Measurements from ENCODE around the gene JOSD2.

JOSD2 gene, protein sequence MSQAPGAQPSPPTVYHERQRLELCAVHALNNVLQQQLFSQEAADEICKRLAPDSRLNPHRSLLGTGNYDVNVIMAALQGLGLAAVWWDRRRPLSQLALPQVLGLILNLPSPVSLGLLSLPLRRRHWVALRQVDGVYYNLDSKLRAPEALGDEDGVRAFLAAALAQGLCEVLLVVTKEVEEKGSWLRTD

GRCh38 chr19:50511069-50511822 lies at the start of gene JOSD2:
TSS of gene JOSD2 (minus strand) at chr19:50511191. CDS start at chr19:50510431, 760 bp downstream.
- H3K4me1 ChIP-seq: peaks cover 41 to 78% (median 70%) of the 10 kb centered on the region in 10 experiments
- H3K4me3 ChIP-seq: peak within 1 kb of the TSS; percentile 55 to 86 (median 66)
- peak within 1 kb of the TSS; percentile 76 to 99 (median 90) for H3K4me2 ChIP-seq
- peaks cover 0 to 2% (median 0%) of the 10 kb centered on the region in 11 experiments; a peak in 2 of 22 replicates for H3K36me3 ChIP-seq
- H3K27me3 ChIP-seq: no peaks in the 10 kb centered on the region
- peak within 1 kb of the TSS; percentile 71 to 91 (median 83) for H3K9ac ChIP-seq
- peak within 1 kb of the TSS; percentile 82 to 93 (median 86) for H3K27ac ChIP-seq
- H4K20me1 ChIP-seq: no peaks in the 10 kb centered on the region
- no peak for TF ChIP-seq Cebpa-rat (IDR thresholded peaks at IDR 0.05)
- H3K9me3 ChIP-seq (replicated peaks in 1 of 11): no peaks in the 10 kb centered on the region

- H3K9me3 ChIP-seq (replicated peaks in 1 of 11): no peaks in the 10 kb centered on the region
- H3K9ac ChIP-seq: no peak overlapping the region
- H3K4me3 ChIP-seq: no peak overlapping the region
- peaks cover 0 to 17% (median 0%) of the 10 kb centered on the region in 11 experiments; a peak in 4 of 22 replicates for H4K20me1 ChIP-seq
- H3K36me3 ChIP-seq: no peaks in the 10 kb centered on the region
- no peak for TF ChIP-seq Cebpa-rat (IDR thresholded peaks at IDR 0.05)
- no peak overlapping the region for H3K4me2 ChIP-seq
- no peak overlapping the region for H3K27ac ChIP-seq
- peaks cover 17 to 30% (median 18%) of the 10 kb centered on the region in 11 experiments for H3K27me3 ChIP-seq
- H3K4me1 ChIP-seq: peaks cover 5 to 26% (median 11%) of the 10 kb centered on the region in 10 experiments; a peak in 18 of 20 replicates
These were observed 48.6 kb upstream of the JOSD2 start for GRCh38 chr19:50559636-50560035.

DNA sequence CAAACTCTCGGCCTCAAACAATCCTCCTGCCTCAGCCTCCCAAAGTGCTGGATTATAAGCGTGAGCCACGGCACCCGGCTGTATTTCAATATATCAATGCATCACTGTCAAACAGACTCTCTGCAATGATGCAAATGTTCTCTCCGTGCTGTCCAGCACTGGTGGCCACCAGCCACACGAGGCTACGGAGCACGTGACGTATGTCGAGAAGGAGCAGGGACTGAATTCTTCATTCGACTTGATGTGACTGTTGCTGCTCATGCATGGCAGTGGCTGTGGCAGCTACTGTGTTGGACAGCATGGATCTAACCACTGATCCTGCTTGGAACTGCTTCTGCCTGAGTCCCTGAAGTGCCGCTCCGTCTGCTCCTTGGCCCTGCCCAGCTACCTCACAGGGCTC lies 47.5 kb upstream of the JOSD2 start:
- Histone ChIP-seq H3K9ac (no peak overlapping the region), H3K4me2 (no peak overlapping the region), H3K27me3 (peaks cover 5 to 18% (median 8%) of the 10 kb centered on the region in 11 experiments; a peak in 20 of 22 replicates), H3K9me3 (replicated peaks in 1 of 11) (no peaks in the 10 kb centered on the region), H3K27ac (no peak overlapping the region), H3K4me1 (peaks cover 5 to 26% (median 11%) of the 10 kb centered on the region in 10 experiments; a peak in 18 of 20 replicates), H3K36me3 (no peaks in the 10 kb centered on the region), H3K4me3 (no peak overlapping the region), H4K20me1 (peaks cover 0 to 5% (median 0%) of the 10 kb centered on the region in 11 experiments; a peak in 1 of 22 replicates)
- no peak for TF ChIP-seq Cebpa-rat (IDR thresholded peaks at IDR 0.05)

GRCh38 chr19:50558039-50558438 lies 47.0 kb upstream of the JOSD2 start:
- Histone ChIP-seq H3K9me3 (replicated peaks in 1 of 11) (no peaks in the 10 kb centered on the region), H3K4me1 (peaks cover 5 to 23% (median 11%) of the 10 kb centered on the region in 10 experiments; a peak in 18 of 20 replicates), H3K9ac (no peak overlapping the region), H4K20me1 (peaks cover 0 to 1% (median 0%) of the 10 kb centered on the region in 11 experiments; a peak in 1 of 22 replicates), H3K27ac (no peak overlapping the region), H3K27me3 (peaks cover under 1 to 14% (median 6%) of the 10 kb centered on the region in 11 experiments; a peak in 15 of 22 replicates), H3K36me3 (no peaks in the 10 kb centered on the region), H3K4me3 (no peak overlapping the region), H3K4me2 (no peak overlapping the region)
- TF ChIP-seq Cebpa-rat (IDR thresholded peaks at IDR 0.05): no peak

DNA sequence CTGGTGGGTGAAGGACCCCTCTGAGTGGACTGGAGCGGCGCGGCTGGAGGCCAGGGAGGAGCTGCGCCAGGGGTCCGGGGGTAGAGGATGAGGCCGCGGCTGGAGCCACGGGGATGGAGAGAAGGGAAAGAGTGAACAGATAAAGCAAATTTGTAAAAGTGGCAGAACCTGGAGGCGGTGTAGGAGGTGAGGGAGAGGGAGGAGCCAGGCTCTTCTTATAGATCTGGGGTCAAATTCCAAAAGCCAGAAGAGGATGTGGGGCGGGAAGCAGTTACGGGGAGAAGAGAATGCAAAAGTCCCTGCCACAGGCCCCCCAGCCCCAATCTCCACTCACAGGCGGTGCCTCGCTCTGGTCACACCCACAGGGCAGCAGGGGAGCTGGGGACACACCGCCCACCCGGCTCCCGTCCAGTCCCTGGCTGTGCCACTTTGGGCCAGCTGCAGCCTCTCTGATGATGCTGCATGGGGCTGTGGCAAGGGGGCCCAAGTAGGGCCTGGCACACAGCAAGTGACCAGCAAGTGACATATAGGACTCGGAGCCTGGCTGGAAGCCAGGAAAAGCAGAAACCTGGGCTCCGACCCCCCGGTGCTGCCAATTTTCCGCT lies 46.1 kb upstream of the JOSD2 start:
- Histone ChIP-seq H3K27me3 (peaks cover under 1 to 19% (median 12%) of the 10 kb centered on the region in 11 experiments; a peak in 18 of 22 replicates), H3K9me3 (replicated peaks in 1 of 11) (no peaks in the 10 kb centered on the region), H4K20me1 (no peaks in the 10 kb centered on the region), H3K4me2 (peak overlapping the region; percentile 79 to 98 (median 92)), H3K9ac (peak overlapping the region; percentile 63 to 75 (median 72); a peak in 20 of 22 replicates), H3K27ac (peak overlapping the region in 6 of 11 experiments; percentile 11 to 65 (median 41); a peak in 8 of 22 replicates), H3K36me3 (no peaks in the 10 kb centered on the region), H3K4me3 (peak overlapping the region; percentile 61 to 78 (median 68)), H3K4me1 (peaks cover 5 to 26% (median 12%) of the 10 kb centered on the region in 10 experiments; a peak in 18 of 20 replicates)
- no peak for TF ChIP-seq Cebpa-rat (IDR thresholded peaks at IDR 0.05)

- Histone ChIP-seq H3K4me3 (peak overlapping the region; percentile 61 to 78 (median 68)), H3K9ac (peak overlapping the region; percentile 63 to 77 (median 72); a peak in 21 of 22 replicates), H3K27ac (peak overlapping the region in 9 of 11 experiments; percentile 11 to 71 (median 51); a peak in 14 of 22 replicates), H4K20me1 (no peaks in the 10 kb centered on the region), H3K4me1 (peaks cover 12 to 33% (median 18%) of the 10 kb centered on the region in 10 experiments; a peak in 18 of 20 replicates), H3K27me3 (peaks cover 7 to 25% (median 19%) of the 10 kb centered on the region in 11 experiments; a peak in 20 of 22 replicates), H3K36me3 (no peaks in the 10 kb centered on the region), H3K4me2 (peak overlapping the region; percentile 79 to 98 (median 92)), H3K9me3 (replicated peaks in 1 of 11) (no peaks in the 10 kb centered on the region)
- TF ChIP-seq Cebpa-rat (IDR thresholded peaks at IDR 0.05): no peak
These were observed 45.5 kb upstream of the JOSD2 start for GRCh38 chr19:50556282-50557008.

- no peaks in the 10 kb centered on the region; a peak in 1 of 22 replicates for H4K20me1 ChIP-seq
- H3K4me2 ChIP-seq: peak overlapping the region; percentile 79 to 98 (median 92)
- peak overlapping the region; percentile 63 to 77 (median 72); a peak in 17 of 22 replicates for H3K9ac ChIP-seq
- peaks cover 15 to 33% (median 27%) of the 10 kb centered on the region in 11 experiments; a peak in 21 of 22 replicates for H3K27me3 ChIP-seq
- H3K36me3 ChIP-seq: no peaks in the 10 kb centered on the region
- peaks cover 12 to 37% (median 22%) of the 10 kb centered on the region in 10 experiments; a peak in 18 of 20 replicates for H3K4me1 ChIP-seq
- H3K9me3 ChIP-seq (replicated peaks in 1 of 11): no peaks in the 10 kb centered on the region
- H3K27ac ChIP-seq: peak overlapping the region in 3 of 11 experiments; percentile 41 to 71 (median 51); a peak in 2 of 22 replicates
- peak overlapping the region; percentile 61 to 78 (median 68) for H3K4me3 ChIP-seq
- no peak for TF ChIP-seq Cebpa-rat (IDR thresholded peaks at IDR 0.05)
These were observed 44.7 kb upstream of the JOSD2 start for GRCh38 chr19:50555450-50556281.
